ENCODE measurements around the gene COX7A1. TPM values are rescaled to one million over a fixed set of nuclear protein-coding genes. Genes with fewer than 3 reads are reported as not detected.

Gene COX7A1
- total RNA-seq, 4 donors from 2014 or later = 50.4 to 66.6 (median 61.7) TPM

- ATAC-seq = no peak
- no peak overlapping the region for H3K27ac ChIP-seq
- no peak overlapping the region for H3K4me3 ChIP-seq
- peaks cover 0 to 25% of the 10 kb centered on the region in 2 donors for H3K36me3 ChIP-seq
- TF ChIP-seq EP300 (IDR thresholded peaks at IDR 0.05) (no peak), POLR2AphosphoS5 (IDR thresholded peaks at IDR 0.05) (no peak)
- TF ChIP-seq, protein P1, sequence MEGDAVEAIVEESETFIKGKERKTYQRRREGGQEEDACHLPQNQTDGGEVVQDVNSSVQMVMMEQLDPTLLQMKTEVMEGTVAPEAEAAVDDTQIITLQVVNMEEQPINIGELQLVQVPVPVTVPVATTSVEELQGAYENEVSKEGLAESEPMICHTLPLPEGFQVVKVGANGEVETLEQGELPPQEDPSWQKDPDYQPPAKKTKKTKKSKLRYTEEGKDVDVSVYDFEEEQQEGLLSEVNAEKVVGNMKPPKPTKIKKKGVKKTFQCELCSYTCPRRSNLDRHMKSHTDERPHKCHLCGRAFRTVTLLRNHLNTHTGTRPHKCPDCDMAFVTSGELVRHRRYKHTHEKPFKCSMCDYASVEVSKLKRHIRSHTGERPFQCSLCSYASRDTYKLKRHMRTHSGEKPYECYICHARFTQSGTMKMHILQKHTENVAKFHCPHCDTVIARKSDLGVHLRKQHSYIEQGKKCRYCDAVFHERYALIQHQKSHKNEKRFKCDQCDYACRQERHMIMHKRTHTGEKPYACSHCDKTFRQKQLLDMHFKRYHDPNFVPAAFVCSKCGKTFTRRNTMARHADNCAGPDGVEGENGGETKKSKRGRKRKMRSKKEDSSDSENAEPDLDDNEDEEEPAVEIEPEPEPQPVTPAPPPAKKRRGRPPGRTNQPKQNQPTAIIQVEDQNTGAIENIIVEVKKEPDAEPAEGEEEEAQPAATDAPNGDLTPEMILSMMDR (IDR thresholded peaks at IDR 0.05) = no peak
- H3K27me3 ChIP-seq = no peaks in the 10 kb centered on the region
- H3K9me3 ChIP-seq = no peaks in the 10 kb centered on the region
- 93 to 95% methylated on average over 4 to 11 of the region's 12 CpGs for WGBS, 2 donors (ENCODE audit: low coverage in 1 of 2)
- no peaks in the 10 kb centered on the region for H3K4me1 ChIP-seq
Observed at GRCh38 chr19:36103842-36104552, 48.2 kb downstream of the COX7A1 start.

DNA sequence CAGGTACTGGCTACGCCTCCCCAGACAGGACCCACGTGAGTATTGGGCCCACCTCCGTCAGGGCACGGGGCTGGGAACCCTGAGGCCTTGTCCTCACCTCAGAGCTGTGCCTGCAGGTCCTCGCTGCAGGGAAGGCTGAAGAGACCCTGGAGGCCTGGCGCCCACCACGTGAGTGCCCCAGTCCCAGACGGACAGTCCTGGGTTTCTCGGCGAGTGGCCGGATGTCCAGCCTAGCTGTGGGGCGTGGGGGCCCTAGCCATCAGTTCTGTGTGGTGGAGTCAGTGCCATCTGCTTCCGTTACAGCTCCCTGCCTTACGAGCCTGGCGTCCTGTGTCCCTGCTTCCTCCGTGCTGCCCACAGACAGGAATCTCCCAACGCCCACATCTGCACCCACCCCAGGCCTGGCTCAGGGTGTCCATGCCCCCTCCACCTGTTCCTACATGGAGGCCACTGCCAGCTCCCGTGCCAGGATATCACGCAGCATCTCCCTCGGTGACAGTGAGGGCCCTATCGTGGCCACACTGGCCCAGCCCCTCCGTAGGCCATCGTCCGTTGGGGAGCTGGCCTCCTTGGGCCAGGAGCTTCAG lies 49.1 kb downstream of the COX7A1 start:
- no peak for TF ChIP-seq EP300 (IDR thresholded peaks at IDR 0.05)
- TF ChIP-seq, protein P1 (IDR thresholded peaks at IDR 0.05) = no peak
- no peak for TF ChIP-seq POLR2AphosphoS5 (IDR thresholded peaks at IDR 0.05)
- no peak for TF ChIP-seq POLR2A (IDR thresholded peaks at IDR 0.05)
- no peaks in the 10 kb centered on the region for H3K27me3 ChIP-seq
- no peak overlapping the region for H3K4me3 ChIP-seq
- peaks cover 0 to 17% of the 10 kb centered on the region in 2 donors for H3K36me3 ChIP-seq
- no peaks in the 10 kb centered on the region for H3K9me3 ChIP-seq
- 100% methylated on average over 3 of the region's 24 CpGs; no CpG with 5 or more reads in 1 of the 2 donors for WGBS, 2 donors (ENCODE audit: low coverage in 1 of 2)
- no peaks in the 10 kb centered on the region for H3K4me1 ChIP-seq
- no peak overlapping the region for H3K27ac ChIP-seq
- ATAC-seq = no peak

GRCh38 chr19:36101550-36102327 lies 50.5 kb downstream of the COX7A1 start:
- WGBS, 2 donors (ENCODE audit: low coverage in 1 of 2) = 67% methylated on average over 3 of the region's 27 CpGs; no CpG with 5 or more reads in 1 of the 2 donors
- no peaks in the 10 kb centered on the region for H3K9me3 ChIP-seq
- ATAC-seq = no peak
- no peaks in the 10 kb centered on the region for H3K27me3 ChIP-seq
- no peak for TF ChIP-seq POLR2AphosphoS5 (IDR thresholded peaks at IDR 0.05)
- TF ChIP-seq POLR2A (IDR thresholded peaks at IDR 0.05) = no peak
- TF ChIP-seq, protein P1 (IDR thresholded peaks at IDR 0.05) = no peak
- TF ChIP-seq EP300 (IDR thresholded peaks at IDR 0.05) = no peak
- H3K4me3 ChIP-seq = no peak overlapping the region
- peaks cover 0 to 5% of the 10 kb centered on the region in 2 donors for H3K36me3 ChIP-seq
- no peaks in the 10 kb centered on the region for H3K4me1 ChIP-seq
- H3K27ac ChIP-seq = no peak overlapping the region

Other genes with a start within 250 kb of the COX7A1 start
- gene HCST, start 249.9 kb downstream of the COX7A1 start, total RNA-seq = 1 to 10 TPM in 3 of 4 donors, not detected in 1; 1.8 to 3.1 (median 3.0) TPM
- gene TYROBP, start 244.2 kb downstream of the COX7A1 start, total RNA-seq = 100 to 1,000 TPM in 1 of 4 donors, 10 to 100 TPM in 2, 1 to 10 TPM in 1; 3.0 to 116 (median 45.3) TPM
- 10 to 100 TPM in 2 of 4 donors, 1 to 10 TPM in 2; 6.7 to 18.5 (median 9.1) TPM for gene LRFN3, start 216.1 kb downstream of the COX7A1 start, total RNA-seq
- 10 to 100 TPM; 44.0 to 52.7 (median 49.8) TPM for gene SDHAF1, start 157.3 kb downstream of the COX7A1 start, total RNA-seq
- under 1 TPM in 3 of 4 donors, not detected in 1; 0.39 to 0.62 (median 0.47) TPM for gene SYNE4, start 143.6 kb downstream of the COX7A1 start, total RNA-seq
- gene ALKBH6, start 138.2 kb downstream of the COX7A1 start, total RNA-seq = 10 to 100 TPM; 10.7 to 38.3 (median 25.3) TPM
- gene CLIP3, start 119.6 kb downstream of the COX7A1 start, total RNA-seq = 10 to 100 TPM; 26.8 to 66.2 (median 31.1) TPM
- gene THAP8, start 98.2 kb downstream of the COX7A1 start, total RNA-seq = 10 to 100 TPM in 2 of 4 donors, 1 to 10 TPM in 2; 5.3 to 16.8 (median 9.4) TPM
- gene WDR62, start 97.5 kb downstream of the COX7A1 start, total RNA-seq = under 1 TPM; 0.17 to 0.62 (median 0.29) TPM
- not detected for gene OVOL3, start 41.3 kb downstream of the COX7A1 start, total RNA-seq
- 10 to 100 TPM; 49.3 to 60.2 (median 54.1) TPM for gene POLR2I, start 37.6 kb downstream of the COX7A1 start, total RNA-seq
- 100 to 1,000 TPM; 116 to 248 (median 180) TPM for gene TBCB, start 37.0 kb downstream of the COX7A1 start, total RNA-seq
- 100 to 1,000 TPM; 151 to 237 (median 210) TPM for gene CAPNS1, start 12.4 kb downstream of the COX7A1 start, total RNA-seq
- 1 to 10 TPM; 4.4 to 6.3 (median 5.8) TPM for gene ZNF565, start 62.2 kb upstream of the COX7A1 start, total RNA-seq
- gene ZNF146, start 62.7 kb upstream of the COX7A1 start, total RNA-seq = 10 to 100 TPM; 57.9 to 98.2 (median 75.2) TPM
- 10 to 100 TPM in 1 of 4 donors, 1 to 10 TPM in 3; 3.6 to 10.6 (median 4.1) TPM for gene ZFP14, start 226.8 kb upstream of the COX7A1 start, total RNA-seq